NCI-H2196 (cell line): ENCODE results near the gene ISLR2.
"Not testable (repeated sequence)": the region's sequence is repeated elsewhere in the genome, so short reads cannot be mapped to it uniquely, and the experiment has no call there.

Experiments used
- DNase-seq: peaks from one replicate; lab custom pipeline; 2025; ENCODE audit not compliant: unreplicated experiment; lab: John Stamatoyannopoulos, UW

The ISLR2 gene

DNA sequence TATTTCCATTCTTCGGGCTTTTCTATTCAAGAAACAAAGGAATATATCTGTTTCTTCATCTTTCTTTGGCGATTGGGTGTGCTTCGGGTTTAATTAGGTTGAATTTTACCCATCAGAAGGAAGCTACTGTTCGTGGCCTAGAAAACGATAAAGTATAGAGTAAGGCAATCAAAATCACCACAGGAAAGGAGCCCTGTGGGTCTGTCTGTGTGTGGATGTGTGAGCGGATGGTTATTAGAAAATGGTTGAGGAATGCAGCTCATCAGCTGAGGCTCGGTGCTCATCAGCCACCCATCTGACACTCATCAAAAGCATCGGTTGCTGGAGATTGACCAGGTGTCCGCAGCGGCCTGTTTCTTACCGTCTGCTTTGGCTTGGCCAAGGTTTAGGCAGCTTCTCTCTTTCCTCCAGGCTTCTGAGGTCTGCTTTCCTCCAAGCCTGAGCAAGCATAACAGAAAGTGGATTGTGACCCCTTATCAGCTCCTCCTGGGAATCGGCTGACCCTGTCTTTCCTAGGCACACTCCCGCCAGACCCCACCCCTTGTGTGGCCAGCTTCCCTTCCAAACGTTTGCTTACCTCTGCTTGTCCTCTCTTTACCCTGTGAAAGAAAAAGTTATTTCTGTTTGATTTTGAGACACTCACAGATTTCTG, 25.5 kb downstream of the ISLR2 start:
- DNase-seq = no peak

DNA sequence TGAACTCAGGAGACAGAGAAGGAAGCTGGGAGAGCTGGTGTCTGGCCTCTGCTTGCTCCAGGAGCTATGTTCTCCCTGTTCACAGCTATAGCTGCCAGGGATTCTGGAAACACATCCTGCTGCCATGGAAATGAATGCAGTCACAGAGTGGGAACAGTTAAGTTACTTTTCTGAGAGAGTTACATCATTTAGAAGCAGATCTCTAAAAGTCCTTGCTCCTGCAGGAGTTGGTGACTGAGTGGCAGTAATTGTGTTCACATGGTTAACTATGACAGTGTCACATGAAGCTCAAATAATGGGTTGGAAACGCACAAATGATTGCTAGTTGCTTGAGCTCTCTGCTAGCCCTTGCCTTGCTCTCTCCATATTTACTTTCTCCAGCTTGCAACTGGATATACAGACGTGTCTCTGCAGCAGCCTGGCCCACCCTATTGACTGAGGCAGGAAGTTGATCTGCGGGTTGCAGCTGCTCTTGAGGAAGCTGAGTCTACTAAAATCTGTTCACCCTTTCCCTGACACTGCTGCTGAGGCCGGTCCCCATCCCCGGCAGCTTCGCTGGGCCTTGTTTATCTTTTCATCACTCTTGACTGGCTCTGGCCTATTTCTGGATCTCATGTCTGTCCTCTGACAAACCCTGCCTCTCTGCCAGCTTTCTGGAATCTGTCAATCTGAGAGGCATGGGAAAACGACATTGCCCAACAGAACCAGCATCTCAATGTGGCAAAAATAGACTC, 26.5 kb downstream of the ISLR2 start:
- peak; percentile 9 for DNase-seq

DNA sequence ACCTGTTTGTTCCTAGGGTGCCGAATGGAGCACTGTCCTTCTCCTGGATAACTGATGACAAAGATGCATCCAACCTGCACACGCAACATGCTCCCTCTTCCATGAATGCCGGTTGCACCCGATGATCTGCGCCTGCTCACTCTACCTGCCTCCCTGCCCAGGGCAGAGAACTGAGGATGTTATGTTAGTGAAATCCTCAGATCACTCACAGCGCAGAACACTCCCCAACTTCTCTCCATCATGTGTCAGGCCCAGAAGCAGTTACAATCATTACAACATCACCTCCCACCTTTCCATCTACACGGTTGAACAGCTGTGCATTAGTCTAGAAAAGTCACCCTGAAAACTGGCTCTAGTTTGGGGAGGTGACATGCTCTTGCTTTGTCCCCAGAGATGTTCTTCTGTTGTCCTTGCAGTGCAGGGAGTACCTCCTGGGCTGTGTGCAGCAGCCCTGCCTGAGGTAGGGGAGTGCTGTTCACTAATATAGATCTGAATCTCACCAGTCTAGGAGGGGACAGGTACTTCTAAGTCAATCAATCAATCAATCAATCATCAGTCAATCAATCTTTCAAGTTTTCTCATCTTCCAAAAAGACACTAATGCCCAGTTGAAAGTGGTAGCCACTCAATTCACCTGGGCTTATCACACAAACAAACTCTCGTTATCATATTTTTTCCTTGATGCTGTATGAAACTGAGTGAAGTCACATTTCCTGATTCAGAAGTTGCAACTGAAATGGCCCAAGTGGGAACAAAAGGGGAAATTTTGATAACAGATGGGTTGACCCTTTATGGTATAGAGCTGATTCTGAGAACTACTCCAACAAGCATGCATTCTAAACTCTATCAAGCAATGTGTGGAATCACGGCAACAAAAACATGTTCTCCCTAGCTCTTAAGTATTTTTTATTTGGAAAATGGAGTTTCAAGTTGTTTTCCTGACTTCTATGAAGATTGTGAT, 27.8 kb downstream of the ISLR2 start:
- DNase-seq = no peak

GRCh38 chr15:74158855-74159650, 28.7 kb downstream of the ISLR2 start:
- no peak for DNase-seq

DNA sequence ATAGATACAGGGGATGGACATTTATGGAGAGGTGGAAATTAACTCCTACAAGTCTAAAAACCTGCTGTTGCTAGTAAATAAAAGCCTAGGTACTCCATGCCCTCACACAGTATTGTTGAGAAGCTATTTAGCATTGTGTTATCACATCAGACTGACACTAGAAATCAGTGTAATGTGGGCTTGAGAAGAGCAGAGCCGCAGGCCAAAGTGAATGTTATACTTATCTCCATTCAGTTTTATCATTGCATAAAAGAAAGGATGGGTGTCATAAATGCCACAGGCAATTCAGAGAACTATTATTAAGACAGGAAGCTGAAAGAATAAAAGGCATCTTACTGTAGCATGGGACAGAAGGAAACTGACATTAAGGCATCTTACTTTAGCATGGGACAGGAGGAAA, 29.4 kb downstream of the ISLR2 start:
- no peak for DNase-seq

DNA sequence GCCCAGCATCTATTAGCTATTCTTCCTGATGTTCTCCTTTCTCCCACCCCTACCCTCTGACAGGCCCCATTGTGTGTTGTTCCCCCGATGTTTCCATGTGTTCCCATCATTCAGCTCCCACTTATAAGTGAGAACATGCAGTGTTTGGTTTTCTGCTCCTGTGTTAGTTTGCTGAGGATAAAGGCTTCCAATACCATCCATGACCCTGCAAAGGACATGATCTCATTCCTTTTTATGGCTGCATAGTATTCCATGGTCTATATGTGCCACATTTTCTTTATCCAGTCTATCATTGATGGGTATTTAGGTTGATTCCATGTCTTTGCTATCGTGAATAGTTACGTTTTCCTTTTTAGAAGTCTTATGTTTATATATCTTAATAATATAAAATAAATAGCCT, 30.0 kb downstream of the ISLR2 start:
- DNase-seq = not testable (repeated sequence)

DNA sequence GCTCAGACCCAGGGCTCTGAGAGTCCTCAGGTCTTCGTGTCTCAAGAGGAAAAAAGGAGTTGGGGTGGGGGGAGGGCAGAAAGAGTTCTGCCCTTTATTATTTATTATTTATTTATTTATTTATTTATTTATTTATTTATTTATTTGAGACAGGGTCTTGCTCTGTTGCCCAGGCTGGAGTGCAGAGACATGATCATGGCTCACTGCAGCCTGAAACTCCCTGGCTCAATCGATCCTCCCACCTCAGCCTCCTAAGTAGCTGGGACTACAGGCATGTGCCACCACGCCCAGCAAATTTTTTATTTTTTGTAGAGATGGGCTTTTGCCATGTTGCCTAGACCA, 31.8 kb downstream of the ISLR2 start:
- not testable (repeated sequence) for DNase-seq

DNA sequence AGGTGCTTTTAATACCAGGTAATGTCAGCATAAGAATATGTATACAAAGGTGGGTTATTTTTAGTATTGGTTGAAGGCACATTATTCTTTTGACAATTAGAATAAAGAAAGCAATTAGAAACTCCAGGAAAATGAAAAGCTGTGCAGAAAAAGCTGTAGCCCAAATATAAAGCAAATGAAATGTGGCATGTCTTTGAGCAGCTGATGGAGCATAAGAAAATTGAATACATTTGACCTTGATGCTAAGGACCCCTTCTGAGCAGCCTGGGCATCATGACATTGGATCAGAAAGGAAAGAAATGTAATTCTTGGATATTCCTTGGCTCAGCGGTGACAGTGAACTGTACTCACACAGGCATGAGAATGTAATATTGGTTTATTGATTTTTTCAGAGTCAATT, 35.1 kb downstream of the ISLR2 start:
- DNase-seq = no peak

- DNase-seq = no peak
Measured at GRCh38 chr15:74167891-74168331, 37.5 kb downstream of the ISLR2 start.

- DNase-seq = no peak
Measured at GRCh38 chr15:74168711-74169126, 38.3 kb downstream of the ISLR2 start.

DNA sequence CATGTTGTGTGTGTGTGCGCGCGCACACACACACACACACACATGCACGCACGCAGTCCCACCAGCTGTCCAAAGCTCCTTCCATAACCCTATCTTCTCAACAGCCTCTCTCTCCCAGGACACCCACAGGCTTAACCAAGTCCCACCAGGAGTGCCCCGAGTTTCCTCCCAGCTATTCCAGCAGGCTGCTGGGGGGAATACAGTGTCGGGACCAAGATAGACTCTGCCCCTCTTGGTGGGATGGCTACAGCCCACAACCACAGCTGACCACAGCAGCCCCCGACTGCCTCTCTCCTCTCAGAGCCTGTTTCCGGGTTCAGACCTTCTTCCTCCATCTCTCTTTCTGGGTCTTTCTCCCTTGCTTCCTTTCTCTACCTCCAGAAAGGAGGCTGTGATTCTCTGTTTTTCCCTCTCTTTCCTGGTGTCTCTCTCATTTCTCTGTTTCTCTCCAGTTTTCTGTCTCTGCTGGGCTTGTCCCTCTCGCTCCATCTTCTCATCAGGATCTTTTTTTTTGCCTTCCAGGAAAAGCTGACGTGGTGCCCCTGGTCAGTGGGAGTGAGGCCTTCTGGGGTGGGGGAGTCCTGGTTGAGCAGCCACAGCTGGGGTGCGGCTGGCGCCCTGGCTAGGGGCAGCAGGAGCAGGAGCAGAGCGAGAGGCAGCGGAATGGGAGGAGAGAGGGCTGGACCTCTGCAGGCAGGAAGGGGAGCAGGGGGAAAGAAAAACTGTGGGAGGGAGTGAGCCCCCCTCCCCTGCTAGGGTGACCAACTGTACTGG, 39.9 kb downstream of the ISLR2 start:
- no peak for DNase-seq

- DNase-seq = no peak
Measured at GRCh38 chr15:74170875-74171578, 40.6 kb downstream of the ISLR2 start.

DNA sequence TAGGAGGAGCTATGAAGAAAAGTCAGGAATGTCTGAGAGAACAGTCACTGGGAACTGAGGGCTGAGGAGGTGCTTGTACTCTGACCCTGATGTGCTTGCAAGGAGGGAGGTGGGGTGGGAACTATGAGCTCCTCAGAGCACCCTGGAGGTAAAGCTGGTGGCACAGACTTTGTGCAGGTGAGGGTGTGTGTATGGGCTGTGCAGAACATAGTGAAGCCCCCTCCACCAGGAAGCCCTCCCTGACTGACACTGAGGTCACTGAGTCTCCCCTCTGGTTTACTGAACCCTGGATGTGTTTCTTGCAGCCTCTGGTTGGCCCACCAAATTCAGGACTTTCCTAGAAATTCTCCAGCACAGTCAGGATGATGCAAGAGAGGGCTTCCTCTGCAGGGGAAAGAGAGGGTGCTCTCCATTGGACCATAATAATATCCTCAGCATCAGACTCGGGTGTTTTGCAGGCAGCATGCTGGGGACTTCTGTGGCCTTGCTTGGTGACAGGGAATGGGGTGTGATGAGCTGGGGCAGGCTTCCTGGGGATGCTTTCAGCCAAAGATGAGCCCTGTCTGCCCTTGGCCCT, 41.7 kb downstream of the ISLR2 start:
- DNase-seq = no peak

DNA sequence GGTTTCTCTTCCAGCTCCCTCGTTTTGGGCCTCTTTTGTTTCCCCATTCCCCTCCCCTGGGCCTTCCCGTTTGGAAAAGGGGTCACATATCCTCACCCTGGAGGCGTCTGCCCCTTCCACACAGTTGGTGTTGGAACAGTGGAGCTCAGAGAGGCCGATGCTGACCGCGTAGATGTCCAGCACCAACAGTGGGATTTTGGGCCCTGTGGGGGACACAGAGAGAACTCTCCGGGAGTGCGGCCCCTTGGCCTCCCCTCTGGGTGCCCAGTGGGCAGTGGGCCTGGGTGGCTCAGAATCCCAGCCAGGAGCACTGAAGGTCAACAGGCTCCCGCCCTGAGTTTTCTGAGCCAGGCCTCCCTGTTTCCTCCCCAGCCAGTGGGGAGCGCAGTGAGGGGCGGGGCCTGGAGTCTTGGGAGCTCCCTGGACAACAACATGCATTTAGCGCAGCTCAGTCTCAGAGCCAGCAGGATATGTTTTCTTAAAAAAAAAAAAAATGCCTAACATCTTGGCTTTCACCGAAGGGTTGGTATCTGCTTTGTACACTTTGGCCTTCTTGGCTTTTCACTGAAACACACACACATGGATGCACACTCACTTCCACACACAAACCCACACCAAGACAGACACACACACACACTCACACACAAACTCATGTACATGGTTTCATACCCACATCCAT, 42.5 kb downstream of the ISLR2 start:
- no peak for DNase-seq

DNA sequence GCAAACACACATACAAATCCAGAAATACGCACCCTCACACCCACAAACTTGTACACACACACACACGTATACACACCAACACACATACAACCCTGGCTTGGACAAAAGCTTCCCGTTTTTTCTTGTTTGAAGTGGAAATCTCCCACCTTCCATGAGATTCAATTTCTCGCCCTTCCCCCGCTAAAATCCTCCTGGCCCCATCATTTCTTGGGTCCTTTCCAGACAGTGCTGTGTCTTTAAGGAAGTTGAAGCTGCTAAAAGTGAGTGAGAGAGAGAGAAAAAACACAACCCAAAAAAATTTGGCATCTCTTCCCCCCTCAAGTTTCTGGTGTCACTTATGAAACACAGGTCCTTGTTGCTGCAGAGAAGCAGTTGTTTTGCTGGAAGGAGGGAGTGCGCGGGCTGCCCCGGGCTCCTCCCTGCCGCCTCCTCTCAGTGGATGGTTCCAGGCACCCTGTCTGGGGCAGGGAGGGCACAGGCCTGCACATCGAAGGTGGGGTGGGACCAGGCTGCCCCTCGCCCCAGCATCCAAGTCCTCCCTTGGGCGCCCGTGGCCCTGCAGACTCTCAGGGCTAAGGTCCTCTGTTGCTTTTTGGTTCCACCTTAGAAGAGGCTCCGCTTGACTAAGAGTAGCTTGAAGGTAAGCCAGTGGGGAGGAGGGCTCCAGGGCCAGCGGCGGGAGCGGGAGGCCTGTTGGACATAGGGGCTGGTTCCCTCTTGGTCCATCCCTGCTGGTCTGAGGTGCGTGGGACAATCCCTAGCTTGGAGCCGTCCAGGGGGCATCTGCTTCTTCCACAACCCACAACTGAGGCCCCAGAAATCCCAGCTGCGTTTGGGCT, 43.2 kb downstream of the ISLR2 start, which contains the start of gene ISLR:
TSS of gene ISLR (plus strand) at position 331 of the 839 bp plus-strand sequence. CDS start 1,149 bp downstream, outside the sequence.
- no peak for DNase-seq

GRCh38 chr15:74174219-74174957, 44.0 kb downstream of the ISLR2 start:
- no peak for DNase-seq

DNA sequence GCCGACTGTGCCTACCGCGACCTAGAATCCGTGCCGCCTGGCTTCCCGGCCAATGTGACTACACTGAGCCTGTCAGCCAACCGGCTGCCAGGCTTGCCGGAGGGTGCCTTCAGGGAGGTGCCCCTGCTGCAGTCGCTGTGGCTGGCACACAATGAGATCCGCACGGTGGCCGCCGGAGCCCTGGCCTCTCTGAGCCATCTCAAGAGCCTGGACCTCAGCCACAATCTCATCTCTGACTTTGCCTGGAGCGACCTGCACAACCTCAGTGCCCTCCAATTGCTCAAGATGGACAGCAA, 44.5 kb downstream of the ISLR2 start:
- DNase-seq = no peak
